Measurements from ENCODE around the gene CACNG6. TPM values are rescaled to one million over a fixed set of nuclear protein-coding genes. Genes with fewer than 3 reads are reported as not detected.

The CACNG6 gene
- total RNA-seq, 2 experiments from 2014 or later, result not detected

- POLR2A ChIA-PET, result no interaction called here
- Mint-ChIP-seq H3K27ac (peak overlapping the region; percentile 68), H3K27me3 (peaks cover 47% of the 10 kb centered on the region), H3K36me3 (ENCODE audit: low read depth) (peaks cover 18% of the 10 kb centered on the region), H3K4me3 (no peak overlapping the region), H3K9me3 (peaks cover 9% of the 10 kb centered on the region), H3K4me1 (peaks cover 27% of the 10 kb centered on the region)
- DNase-seq, result no peak
- CTCF ChIA-PET, result no interaction called here
Observed at GRCh38 chr19:53978975-53979801, 12.2 kb upstream of the CACNG6 start.

GRCh38 chr19:53980539-53981375 lies 10.7 kb upstream of the CACNG6 start:
- H3K27me3 Mint-ChIP-seq, result peaks cover 47% of the 10 kb centered on the region
- H3K27ac Mint-ChIP-seq, result peak overlapping the region; percentile 22
- H3K36me3 Mint-ChIP-seq (ENCODE audit: low read depth), result peaks cover 18% of the 10 kb centered on the region
- H3K4me1 Mint-ChIP-seq, result peaks cover 27% of the 10 kb centered on the region
- POLR2A ChIA-PET, result no interaction called here
- no peak for DNase-seq
- H3K4me3 Mint-ChIP-seq, result no peak overlapping the region
- CTCF ChIA-PET, result interaction anchor here (1.3 kb wide), 1 partner anchor 9 kb away, joined by 3 read pairs; no protein-coding TSS in a partner anchor
- H3K9me3 Mint-ChIP-seq, result peaks cover 9% of the 10 kb centered on the region

GRCh38 chr19:53981376-53981951 lies 10.0 kb upstream of the CACNG6 start:
- Mint-ChIP-seq H3K27ac (no peak overlapping the region), H3K36me3 (ENCODE audit: low read depth) (peaks cover 18% of the 10 kb centered on the region), H3K4me3 (no peak overlapping the region), H3K9me3 (peaks cover 9% of the 10 kb centered on the region), H3K4me1 (peaks cover 27% of the 10 kb centered on the region), H3K27me3 (peaks cover 44% of the 10 kb centered on the region)
- no peak for DNase-seq
- ChIA-PET POLR2A (no interaction called here), CTCF (interaction anchor here (1.3 kb wide), 1 partner anchor 10 kb away, joined by 3 read pairs; no protein-coding TSS in a partner anchor)

- DNase-seq, result no peak
- CTCF ChIA-PET, result no interaction called here
- peaks cover 27% of the 10 kb centered on the region for H3K4me1 Mint-ChIP-seq
Observed at GRCh38 chr19:53982001-53982451, 9.4 kb upstream of the CACNG6 start.

GRCh38 chr19:53982611-53983010 lies 8.8 kb upstream of the CACNG6 start:
- ChIA-PET CTCF (no interaction called here), POLR2A (no interaction called here)
- Mint-ChIP-seq H3K4me1 (peaks cover 24% of the 10 kb centered on the region), H3K27me3 (peaks cover 41% of the 10 kb centered on the region), H3K9me3 (peaks cover 9% of the 10 kb centered on the region), H3K4me3 (no peak overlapping the region), H3K27ac (no peak overlapping the region), H3K36me3 (ENCODE audit: low read depth) (peaks cover 16% of the 10 kb centered on the region)
- no peak for DNase-seq

More at GRCh38 chr19:53982001-53982451, 9.4 kb upstream of the CACNG6 start:
- Mint-ChIP-seq H3K27ac (no peak overlapping the region), H3K36me3 (ENCODE audit: low read depth) (peaks cover 18% of the 10 kb centered on the region), H3K9me3 (peaks cover 9% of the 10 kb centered on the region), H3K27me3 (peaks cover 44% of the 10 kb centered on the region), H3K4me3 (no peak overlapping the region)
- POLR2A ChIA-PET, result no interaction called here

GRCh38 chr19:53983457-53984289 lies 7.8 kb upstream of the CACNG6 start:
- H3K27me3 Mint-ChIP-seq, result peaks cover 30% of the 10 kb centered on the region
- POLR2A ChIA-PET, result no interaction called here
- peaks cover 16% of the 10 kb centered on the region for H3K36me3 Mint-ChIP-seq (ENCODE audit: low read depth)
- H3K4me1 Mint-ChIP-seq, result peaks cover 18% of the 10 kb centered on the region
- DNase-seq, result no peak
- no peak overlapping the region for H3K4me3 Mint-ChIP-seq
- H3K27ac Mint-ChIP-seq, result no peak overlapping the region
- CTCF ChIA-PET, result interaction anchor here (0.7 kb wide), 1 partner anchor 557 kb away, joined by 3 read pairs; no protein-coding TSS in a partner anchor
- peaks cover 9% of the 10 kb centered on the region for H3K9me3 Mint-ChIP-seq

- H3K27ac Mint-ChIP-seq, result no peak overlapping the region
- CTCF ChIA-PET, result no interaction called here
Observed at GRCh38 chr19:53985863-53986262, 5.6 kb upstream of the CACNG6 start.

GRCh38 chr19:53988981-53989380 lies 2.5 kb upstream of the CACNG6 start:
- H3K4me1 Mint-ChIP-seq, result no peaks in the 10 kb centered on the region
- H3K4me3 Mint-ChIP-seq, result no peak overlapping the region
- no peak overlapping the region for H3K27ac Mint-ChIP-seq
- ChIA-PET POLR2A (no interaction called here), CTCF (no interaction called here)
- no peak for DNase-seq
- peaks cover 20% of the 10 kb centered on the region for H3K27me3 Mint-ChIP-seq
- H3K9me3 Mint-ChIP-seq, result no peaks in the 10 kb centered on the region
- no peaks in the 10 kb centered on the region for H3K36me3 Mint-ChIP-seq (ENCODE audit: low read depth)

More at GRCh38 chr19:53985863-53986262, 5.6 kb upstream of the CACNG6 start:
- H3K4me1 Mint-ChIP-seq, result peaks cover 6% of the 10 kb centered on the region
- peaks cover 2% of the 10 kb centered on the region for H3K9me3 Mint-ChIP-seq
- H3K36me3 Mint-ChIP-seq (ENCODE audit: low read depth), result peaks cover 6% of the 10 kb centered on the region
- no peak overlapping the region for H3K4me3 Mint-ChIP-seq
- peaks cover 8% of the 10 kb centered on the region for H3K27me3 Mint-ChIP-seq
- POLR2A ChIA-PET, result no interaction called here
- DNase-seq, result no peak

- CTCF ChIA-PET, result no interaction called here
- POLR2A ChIA-PET, result no interaction called here
- H3K4me3 Mint-ChIP-seq, result no peak overlapping the region
- no peaks in the 10 kb centered on the region for H3K4me1 Mint-ChIP-seq
- H3K36me3 Mint-ChIP-seq (ENCODE audit: low read depth), result no peaks in the 10 kb centered on the region
- H3K27ac Mint-ChIP-seq, result no peak overlapping the region
- H3K9me3 Mint-ChIP-seq, result no peaks in the 10 kb centered on the region
- DNase-seq, result no peak
- H3K27me3 Mint-ChIP-seq, result peaks cover 27% of the 10 kb centered on the region
Observed at GRCh38 chr19:53989600-53990533, 1.6 kb upstream of the CACNG6 start.

GRCh38 chr19:53992211-53992610 lies 774 bp downstream of the CACNG6 start:
- Mint-ChIP-seq H3K36me3 (ENCODE audit: low read depth) (no peaks in the 10 kb centered on the region), H3K27ac (no peak overlapping the region), H3K4me1 (no peaks in the 10 kb centered on the region), H3K9me3 (no peaks in the 10 kb centered on the region), H3K4me3 (no peak overlapping the region), H3K27me3 (peaks cover 40% of the 10 kb centered on the region)
- ChIA-PET CTCF (no interaction called here), POLR2A (no interaction called here)
- DNase-seq, result no peak

- Mint-ChIP-seq H3K9me3 (no peaks in the 10 kb centered on the region), H3K27ac (no peak overlapping the region), H3K27me3 (peaks cover 42% of the 10 kb centered on the region), H3K4me3 (no peak overlapping the region), H3K4me1 (no peaks in the 10 kb centered on the region), H3K36me3 (ENCODE audit: low read depth) (no peaks in the 10 kb centered on the region)
- ChIA-PET CTCF (no interaction called here), POLR2A (no interaction called here)
- no peak for DNase-seq
Observed at GRCh38 chr19:53992815-53993214, 1.4 kb downstream of the CACNG6 start.

All from activated CD4-positive, alpha-beta T cell treated with anti-CD3 and anti-CD28 coated beads, Interleukin-2, amount 10 ng/mL, durations not matched to agents 7 days and 5 days (primary cell).